ENCODE measurements around the gene TREM1.

Gene TREM1

GRCh38 chr6:41294214-41294872 is 7.9 kb upstream of the TREM1 start:
- no peak for FAIRE-seq

- no peak for FAIRE-seq
Measured at GRCh38 chr6:41291717-41292116, 5.2 kb upstream of the TREM1 start.

- FAIRE-seq = no peak
Measured at GRCh38 chr6:41289815-41290214, 3.3 kb upstream of the TREM1 start.

- no peak for FAIRE-seq
Measured at GRCh38 chr6:41288754-41289129, 2.3 kb upstream of the TREM1 start.

- no peak for FAIRE-seq
Measured at GRCh38 chr6:41288030-41288753, 1.7 kb upstream of the TREM1 start.

- no peak for FAIRE-seq
Measured at GRCh38 chr6:41284726-41285125, 1.8 kb downstream of the TREM1 start.

GRCh38 chr6:41283600-41283999 is 2.9 kb downstream of the TREM1 start:
- FAIRE-seq = no peak

GRCh38 chr6:41280381-41281057 is 6.0 kb downstream of the TREM1 start:
- FAIRE-seq = no peak

GRCh38 chr6:41278699-41279405 is 7.6 kb downstream of the TREM1 start:
- FAIRE-seq = no peak

- FAIRE-seq = no peak
Measured at GRCh38 chr6:41277605-41278004, 8.9 kb downstream of the TREM1 start.

- no peak for FAIRE-seq
Measured at GRCh38 chr6:41275489-41275888, 11.0 kb downstream of the TREM1 start.

GRCh38 chr6:41274256-41274655 is 12.2 kb downstream of the TREM1 start:
- no peak for FAIRE-seq

GRCh38 chr6:41273714-41274113 is 12.8 kb downstream of the TREM1 start:
- FAIRE-seq = no peak

- FAIRE-seq = no peak
Measured at GRCh38 chr6:41272591-41273240, 13.8 kb downstream of the TREM1 start.

- no peak for FAIRE-seq
Measured at GRCh38 chr6:41271901-41272395, 14.5 kb downstream of the TREM1 start.

- no peak for FAIRE-seq
Measured at GRCh38 chr6:41269716-41270115, 16.8 kb downstream of the TREM1 start.

GRCh38 chr6:41269166-41269565 is 17.3 kb downstream of the TREM1 start:
- FAIRE-seq = no peak

- no peak for FAIRE-seq
Measured at GRCh38 chr6:41268478-41268877, 18.0 kb downstream of the TREM1 start.

GRCh38 chr6:41266541-41266940 is 19.9 kb downstream of the TREM1 start:
- no peak for FAIRE-seq

GRCh38 chr6:41263267-41263666 is 23.2 kb downstream of the TREM1 start:
- FAIRE-seq = no peak

- no peak for FAIRE-seq
Measured at GRCh38 chr6:41262401-41262800, 24.1 kb downstream of the TREM1 start.

GRCh38 chr6:41258196-41258493 is 28.3 kb downstream of the TREM1 start:
- FAIRE-seq = no peak
